ENCODE data around the gene PLIN3. TPM values are rescaled to one million over a fixed set of nuclear protein-coding genes. Genes with fewer than 3 reads are reported as not detected.
A peak's percentile ranks its signal among the peaks of the same experiment; 100 is the strongest.

The PLIN3 gene
- total and polyA plus RNA-seq, 2 experiments from 2014 or later = 38.0 to 59.9 TPM

DNA sequence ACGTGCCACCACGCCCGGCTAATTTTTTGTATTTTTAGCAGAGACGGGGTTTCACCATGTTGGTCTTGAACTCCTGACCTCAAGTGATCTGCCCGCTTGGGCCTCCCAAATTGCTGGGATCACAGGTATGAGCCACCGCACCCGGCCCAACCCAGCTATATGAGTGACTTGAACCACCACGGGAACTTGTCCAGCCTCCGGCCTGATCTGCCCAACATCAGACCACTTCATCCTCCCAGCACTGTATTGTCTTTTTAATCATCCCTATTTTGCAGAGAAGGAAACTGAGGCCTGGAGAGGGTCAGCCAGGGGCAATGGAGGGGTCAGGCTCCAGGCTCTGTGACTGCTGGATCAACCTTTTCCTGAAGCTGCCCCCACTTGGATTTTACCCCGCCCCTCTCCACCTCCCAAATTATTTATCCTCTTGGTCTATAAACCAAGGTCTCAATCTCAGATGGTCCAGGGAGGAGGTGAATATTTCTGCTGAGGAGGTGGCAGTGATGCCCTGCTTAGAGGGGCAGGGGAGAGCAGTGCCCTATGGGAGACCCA, 893 bp upstream of the PLIN3 start:
- Histone ChIP-seq H3K4me1 (ENCODE audit: insufficient read depth) (peaks cover 7% of the 10 kb centered on the region; the same call in 1 of the 2 replicates), H3F3A (replicated peaks; ENCODE audit: low read depth) (no peaks in the 10 kb centered on the region), H3K4me2 (no peak overlapping the region), H3K9me2 (ENCODE audit: insufficient read depth) (no peaks in the 10 kb centered on the region), H3K79me2 (replicated peaks; ENCODE audit: insufficient read depth) (peaks cover 4% of the 10 kb centered on the region; the same call in 1 of the 2 replicates), H3K27me3 (ENCODE audit: insufficient read depth) (no peaks in the 10 kb centered on the region), H3K4me3 (0 out of 2 replicates have a peak overlapping the region, but pooled peaks have one; percentile 97), H3K36me3 (ENCODE audit: insufficient read depth) (no peaks in the 10 kb centered on the region), H3K27ac (ENCODE audit: low read depth) (no peak overlapping the region), H2AFZ (peak overlapping the region; percentile 94; the same call in 1 of the 2 replicates), H4K20me1 (replicated peaks; ENCODE audit: insufficient read depth) (peaks cover 4% of the 10 kb centered on the region; the same call in 1 of the 2 replicates)
- ATAC-seq = no peak
- no peak for DNase-seq (ENCODE audit: low spot score)
- H3K4me3 Mint-ChIP-seq = peak overlapping the region; percentile 80
- H3K27ac Mint-ChIP-seq = no peak overlapping the region
- peaks cover 9% of the 10 kb centered on the region for H3K27me3 Mint-ChIP-seq (ENCODE audit: insufficient read depth, low read depth, poor library complexity)
- H3K36me3 Mint-ChIP-seq (ENCODE audit: low read depth) = no peaks in the 10 kb centered on the region
- peaks cover 5% of the 10 kb centered on the region; the same call in 2 of the 3 replicates for H3K4me1 Mint-ChIP-seq
- no peak for TF ChIP-seq STAT1 (IDR thresholded peaks at IDR 0.05; ENCODE audit: unreplicated experiment)
- TF ChIP-seq EZH2 (IDR thresholded peaks at IDR 0.05; ENCODE audit: low read depth, unreplicated experiment) = no peak
- TF ChIP-seq, protein P1, sequence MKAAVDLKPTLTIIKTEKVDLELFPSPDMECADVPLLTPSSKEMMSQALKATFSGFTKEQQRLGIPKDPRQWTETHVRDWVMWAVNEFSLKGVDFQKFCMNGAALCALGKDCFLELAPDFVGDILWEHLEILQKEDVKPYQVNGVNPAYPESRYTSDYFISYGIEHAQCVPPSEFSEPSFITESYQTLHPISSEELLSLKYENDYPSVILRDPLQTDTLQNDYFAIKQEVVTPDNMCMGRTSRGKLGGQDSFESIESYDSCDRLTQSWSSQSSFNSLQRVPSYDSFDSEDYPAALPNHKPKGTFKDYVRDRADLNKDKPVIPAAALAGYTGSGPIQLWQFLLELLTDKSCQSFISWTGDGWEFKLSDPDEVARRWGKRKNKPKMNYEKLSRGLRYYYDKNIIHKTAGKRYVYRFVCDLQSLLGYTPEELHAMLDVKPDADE (IDR thresholded peaks at IDR 0.05) = no peak
- TF ChIP-seq, protein P2, sequence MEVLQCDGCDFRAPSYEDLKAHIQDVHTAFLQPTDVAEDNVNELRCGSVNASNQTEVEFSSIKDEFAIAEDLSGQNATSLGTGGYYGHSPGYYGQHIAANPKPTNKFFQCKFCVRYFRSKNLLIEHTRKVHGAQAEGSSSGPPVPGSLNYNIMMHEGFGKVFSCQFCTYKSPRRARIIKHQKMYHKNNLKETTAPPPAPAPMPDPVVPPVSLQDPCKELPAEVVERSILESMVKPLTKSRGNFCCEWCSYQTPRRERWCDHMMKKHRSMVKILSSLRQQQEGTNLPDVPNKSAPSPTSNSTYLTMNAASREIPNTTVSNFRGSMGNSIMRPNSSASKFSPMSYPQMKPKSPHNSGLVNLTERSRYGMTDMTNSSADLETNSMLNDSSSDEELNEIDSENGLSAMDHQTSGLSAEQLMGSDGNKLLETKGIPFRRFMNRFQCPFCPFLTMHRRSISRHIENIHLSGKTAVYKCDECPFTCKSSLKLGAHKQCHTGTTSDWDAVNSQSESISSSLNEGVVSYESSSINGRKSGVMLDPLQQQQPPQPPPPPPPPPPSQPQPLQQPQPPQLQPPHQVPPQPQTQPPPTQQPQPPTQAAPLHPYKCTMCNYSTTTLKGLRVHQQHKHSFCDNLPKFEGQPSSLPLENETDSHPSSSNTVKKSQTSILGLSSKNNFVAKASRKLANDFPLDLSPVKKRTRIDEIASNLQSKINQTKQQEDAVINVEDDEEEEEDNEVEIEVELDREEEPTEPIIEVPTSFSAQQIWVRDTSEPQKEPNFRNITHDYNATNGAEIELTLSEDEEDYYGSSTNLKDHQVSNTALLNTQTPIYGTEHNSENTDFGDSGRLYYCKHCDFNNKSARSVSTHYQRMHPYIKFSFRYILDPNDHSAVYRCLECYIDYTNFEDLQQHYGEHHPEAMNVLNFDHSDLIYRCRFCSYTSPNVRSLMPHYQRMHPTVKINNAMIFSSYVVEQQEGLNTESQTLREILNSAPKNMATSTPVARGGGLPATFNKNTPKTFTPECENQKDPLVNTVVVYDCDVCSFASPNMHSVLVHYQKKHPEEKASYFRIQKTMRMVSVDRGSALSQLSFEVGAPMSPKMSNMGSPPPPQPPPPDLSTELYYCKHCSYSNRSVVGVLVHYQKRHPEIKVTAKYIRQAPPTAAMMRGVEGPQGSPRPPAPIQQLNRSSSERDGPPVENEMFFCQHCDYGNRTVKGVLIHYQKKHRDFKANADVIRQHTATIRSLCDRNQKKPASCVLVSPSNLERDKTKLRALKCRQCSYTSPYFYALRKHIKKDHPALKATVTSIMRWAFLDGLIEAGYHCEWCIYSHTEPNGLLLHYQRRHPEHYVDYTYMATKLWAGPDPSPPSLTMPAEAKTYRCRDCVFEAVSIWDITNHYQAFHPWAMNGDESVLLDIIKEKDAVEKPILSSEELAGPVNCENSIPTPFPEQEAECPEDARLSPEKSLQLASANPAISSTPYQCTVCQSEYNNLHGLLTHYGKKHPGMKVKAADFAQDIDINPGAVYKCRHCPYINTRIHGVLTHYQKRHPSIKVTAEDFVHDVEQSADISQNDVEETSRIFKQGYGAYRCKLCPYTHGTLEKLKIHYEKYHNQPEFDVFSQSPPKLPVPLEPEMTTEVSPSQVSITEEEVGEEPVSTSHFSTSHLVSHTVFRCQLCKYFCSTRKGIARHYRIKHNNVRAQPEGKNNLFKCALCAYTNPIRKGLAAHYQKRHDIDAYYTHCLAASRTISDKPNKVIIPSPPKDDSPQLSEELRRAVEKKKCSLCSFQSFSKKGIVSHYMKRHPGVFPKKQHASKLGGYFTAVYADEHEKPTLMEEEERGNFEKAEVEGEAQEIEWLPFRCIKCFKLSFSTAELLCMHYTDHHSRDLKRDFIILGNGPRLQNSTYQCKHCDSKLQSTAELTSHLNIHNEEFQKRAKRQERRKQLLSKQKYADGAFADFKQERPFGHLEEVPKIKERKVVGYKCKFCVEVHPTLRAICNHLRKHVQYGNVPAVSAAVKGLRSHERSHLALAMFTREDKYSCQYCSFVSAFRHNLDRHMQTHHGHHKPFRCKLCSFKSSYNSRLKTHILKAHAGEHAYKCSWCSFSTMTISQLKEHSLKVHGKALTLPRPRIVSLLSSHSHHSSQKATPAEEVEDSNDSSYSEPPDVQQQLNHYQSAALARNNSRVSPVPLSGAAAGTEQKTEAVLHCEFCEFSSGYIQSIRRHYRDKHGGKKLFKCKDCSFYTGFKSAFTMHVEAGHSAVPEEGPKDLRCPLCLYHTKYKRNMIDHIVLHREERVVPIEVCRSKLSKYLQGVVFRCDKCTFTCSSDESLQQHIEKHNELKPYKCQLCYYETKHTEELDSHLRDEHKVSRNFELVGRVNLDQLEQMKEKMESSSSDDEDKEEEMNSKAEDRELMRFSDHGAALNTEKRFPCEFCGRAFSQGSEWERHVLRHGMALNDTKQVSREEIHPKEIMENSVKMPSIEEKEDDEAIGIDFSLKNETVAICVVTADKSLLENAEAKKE (CRISPR knock-in tag; IDR thresholded peaks at IDR 0.05) = no peak
- TF ChIP-seq, protein P3, sequence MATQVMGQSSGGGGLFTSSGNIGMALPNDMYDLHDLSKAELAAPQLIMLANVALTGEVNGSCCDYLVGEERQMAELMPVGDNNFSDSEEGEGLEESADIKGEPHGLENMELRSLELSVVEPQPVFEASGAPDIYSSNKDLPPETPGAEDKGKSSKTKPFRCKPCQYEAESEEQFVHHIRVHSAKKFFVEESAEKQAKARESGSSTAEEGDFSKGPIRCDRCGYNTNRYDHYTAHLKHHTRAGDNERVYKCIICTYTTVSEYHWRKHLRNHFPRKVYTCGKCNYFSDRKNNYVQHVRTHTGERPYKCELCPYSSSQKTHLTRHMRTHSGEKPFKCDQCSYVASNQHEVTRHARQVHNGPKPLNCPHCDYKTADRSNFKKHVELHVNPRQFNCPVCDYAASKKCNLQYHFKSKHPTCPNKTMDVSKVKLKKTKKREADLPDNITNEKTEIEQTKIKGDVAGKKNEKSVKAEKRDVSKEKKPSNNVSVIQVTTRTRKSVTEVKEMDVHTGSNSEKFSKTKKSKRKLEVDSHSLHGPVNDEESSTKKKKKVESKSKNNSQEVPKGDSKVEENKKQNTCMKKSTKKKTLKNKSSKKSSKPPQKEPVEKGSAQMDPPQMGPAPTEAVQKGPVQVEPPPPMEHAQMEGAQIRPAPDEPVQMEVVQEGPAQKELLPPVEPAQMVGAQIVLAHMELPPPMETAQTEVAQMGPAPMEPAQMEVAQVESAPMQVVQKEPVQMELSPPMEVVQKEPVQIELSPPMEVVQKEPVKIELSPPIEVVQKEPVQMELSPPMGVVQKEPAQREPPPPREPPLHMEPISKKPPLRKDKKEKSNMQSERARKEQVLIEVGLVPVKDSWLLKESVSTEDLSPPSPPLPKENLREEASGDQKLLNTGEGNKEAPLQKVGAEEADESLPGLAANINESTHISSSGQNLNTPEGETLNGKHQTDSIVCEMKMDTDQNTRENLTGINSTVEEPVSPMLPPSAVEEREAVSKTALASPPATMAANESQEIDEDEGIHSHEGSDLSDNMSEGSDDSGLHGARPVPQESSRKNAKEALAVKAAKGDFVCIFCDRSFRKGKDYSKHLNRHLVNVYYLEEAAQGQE (IDR thresholded peaks at IDR 0.05; ENCODE audit: unreplicated experiment) = no peak
- no peak for TF ChIP-seq ZNF331 (CRISPR knock-in tag; IDR thresholded peaks at IDR 0.05; ENCODE audit: low read depth)
- no peak for TF ChIP-seq POLR2AphosphoS5 (IDR thresholded peaks at IDR 0.05; ENCODE audit: low read depth)
- no peak for TF ChIP-seq EZH2phosphoT487 (IDR thresholded peaks at IDR 0.05; ENCODE audit: unreplicated experiment)
- no peak for TF ChIP-seq NANOG (IDR thresholded peaks at IDR 0.05; ENCODE audit: borderline replicate concordance)
- no peak for TF ChIP-seq CREB1 (CRISPR knock-in tag; IDR thresholded peaks at IDR 0.05; ENCODE audit: low read depth)
- TF ChIP-seq, protein P4, sequence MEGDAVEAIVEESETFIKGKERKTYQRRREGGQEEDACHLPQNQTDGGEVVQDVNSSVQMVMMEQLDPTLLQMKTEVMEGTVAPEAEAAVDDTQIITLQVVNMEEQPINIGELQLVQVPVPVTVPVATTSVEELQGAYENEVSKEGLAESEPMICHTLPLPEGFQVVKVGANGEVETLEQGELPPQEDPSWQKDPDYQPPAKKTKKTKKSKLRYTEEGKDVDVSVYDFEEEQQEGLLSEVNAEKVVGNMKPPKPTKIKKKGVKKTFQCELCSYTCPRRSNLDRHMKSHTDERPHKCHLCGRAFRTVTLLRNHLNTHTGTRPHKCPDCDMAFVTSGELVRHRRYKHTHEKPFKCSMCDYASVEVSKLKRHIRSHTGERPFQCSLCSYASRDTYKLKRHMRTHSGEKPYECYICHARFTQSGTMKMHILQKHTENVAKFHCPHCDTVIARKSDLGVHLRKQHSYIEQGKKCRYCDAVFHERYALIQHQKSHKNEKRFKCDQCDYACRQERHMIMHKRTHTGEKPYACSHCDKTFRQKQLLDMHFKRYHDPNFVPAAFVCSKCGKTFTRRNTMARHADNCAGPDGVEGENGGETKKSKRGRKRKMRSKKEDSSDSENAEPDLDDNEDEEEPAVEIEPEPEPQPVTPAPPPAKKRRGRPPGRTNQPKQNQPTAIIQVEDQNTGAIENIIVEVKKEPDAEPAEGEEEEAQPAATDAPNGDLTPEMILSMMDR (conservative IDR thresholded peaks at IDR 0.05; ENCODE audit: low read depth in 2 of 2) = no peak
- no peak for TF ChIP-seq JUNB (IDR thresholded peaks at IDR 0.05; ENCODE audit: unreplicated experiment)
- no peak for TF ChIP-seq ZNF114 (CRISPR knock-in tag; IDR thresholded peaks at IDR 0.05)
- no peaks in the 10 kb centered on the region; the same call in 2 of the 3 replicates for H3K9me3 Mint-ChIP-seq

Measured in GM23338 (cell line).